ENCODE results near the gene OCA2.
"Not testable (repeated sequence)": the region's sequence is repeated elsewhere in the genome, so short reads cannot be mapped to it uniquely, and the experiment has no call there.

The OCA2 gene

GRCh38 chr15:27770086-27770607 is 329.0 kb downstream of the OCA2 start:
- DNase-seq (ENCODE audit: low spot score) = no peak

DNA sequence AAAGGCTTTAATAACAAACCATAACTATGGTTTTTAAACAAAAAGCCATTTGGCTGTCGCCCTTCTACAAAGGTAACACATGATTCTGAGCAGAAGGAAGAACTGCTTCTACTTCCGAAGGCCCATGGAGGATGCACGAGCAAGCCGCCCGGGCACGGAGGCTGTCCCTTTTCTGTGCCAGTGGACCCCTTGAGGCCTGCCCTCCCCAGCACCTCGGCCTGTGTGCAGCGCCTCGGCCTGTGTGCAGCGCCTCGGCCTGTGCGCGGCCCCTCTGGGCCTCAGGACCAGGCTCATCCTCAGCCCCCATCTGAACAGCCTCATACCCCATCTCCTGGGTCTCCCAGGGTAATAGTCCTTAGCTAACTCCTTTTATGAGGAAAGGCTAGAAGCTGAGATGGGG is 329.5 kb downstream of the OCA2 start:
- no peak for DNase-seq (ENCODE audit: low spot score)

- no peak for DNase-seq (ENCODE audit: low spot score)
These were observed 330.2 kb downstream of the OCA2 start for GRCh38 chr15:27768732-27769475.

GRCh38 chr15:27767918-27768640 is 331.0 kb downstream of the OCA2 start:
- DNase-seq (ENCODE audit: low spot score) = no peak

DNA sequence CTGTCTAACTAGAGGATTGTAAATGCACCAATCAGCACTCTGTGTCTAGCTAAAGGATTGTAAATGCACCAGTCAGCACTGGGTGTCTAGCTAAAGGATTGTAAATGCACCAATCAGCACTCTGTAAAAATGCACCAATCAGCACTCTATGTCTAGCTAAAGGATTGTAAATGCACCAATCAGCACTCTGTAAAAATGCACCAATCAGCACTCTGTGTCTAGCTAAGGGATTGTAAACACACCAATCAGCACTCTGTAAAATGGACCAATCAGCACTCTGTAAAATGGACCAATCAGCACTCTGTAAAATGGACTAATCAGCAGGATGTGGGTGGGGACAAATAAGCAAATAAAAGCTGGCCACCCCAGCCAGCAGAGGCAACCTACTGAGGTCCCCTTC is 331.7 kb downstream of the OCA2 start:
- DNase-seq (ENCODE audit: low spot score) = not testable (repeated sequence)

- DNase-seq (ENCODE audit: low spot score) = no peak
These were observed 334.8 kb downstream of the OCA2 start for GRCh38 chr15:27764339-27764738.

DNA sequence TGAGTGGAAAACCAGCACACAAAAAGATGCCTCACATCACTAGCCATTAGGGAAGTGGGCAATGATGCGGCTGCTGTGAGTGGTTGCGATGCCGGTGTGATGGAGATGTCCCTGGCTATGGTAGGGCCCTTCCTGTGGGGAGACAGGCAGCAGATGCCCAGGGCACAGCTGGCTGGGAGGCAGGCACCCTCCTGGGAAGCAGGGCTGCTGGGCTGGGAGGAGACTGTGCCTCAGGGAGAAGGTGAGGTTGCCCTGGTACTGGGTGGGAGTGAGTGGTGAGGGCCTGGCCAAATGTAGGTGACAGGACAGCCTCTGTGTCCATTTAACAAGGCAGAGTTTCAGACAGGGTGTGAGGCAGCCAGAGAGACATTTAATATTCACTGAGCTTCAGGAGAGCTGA is 335.6 kb downstream of the OCA2 start:
- DNase-seq (ENCODE audit: low spot score) = no peak

GRCh38 chr15:27762471-27762870 is 336.6 kb downstream of the OCA2 start:
- DNase-seq (ENCODE audit: low spot score) = no peak

DNA sequence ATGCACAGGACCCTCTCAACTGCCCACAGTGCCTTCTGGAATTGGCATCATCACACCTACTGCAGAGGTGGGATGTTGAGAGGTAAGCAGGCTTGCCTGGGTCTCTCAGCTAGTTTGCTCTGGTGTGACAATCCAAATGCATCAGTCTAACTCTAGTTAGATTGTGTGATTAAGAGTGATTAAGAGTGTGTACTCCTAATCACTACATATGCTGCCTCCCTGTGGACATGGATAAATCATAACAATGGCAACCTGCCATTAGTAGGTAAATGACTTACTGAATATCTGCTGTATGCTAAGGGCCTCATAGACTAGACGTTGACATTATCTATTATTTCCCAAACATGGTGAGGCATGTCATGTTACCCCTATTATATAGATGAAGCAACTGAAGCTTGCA is 342.1 kb downstream of the OCA2 start:
- DNase-seq (ENCODE audit: low spot score) = no peak

GRCh38 chr15:27752691-27753090 is 346.4 kb downstream of the OCA2 start:
- no peak for DNase-seq (ENCODE audit: low spot score)

GRCh38 chr15:27747997-27748396 is 351.1 kb downstream of the OCA2 start:
- no peak for DNase-seq (ENCODE audit: low spot score)

DNA sequence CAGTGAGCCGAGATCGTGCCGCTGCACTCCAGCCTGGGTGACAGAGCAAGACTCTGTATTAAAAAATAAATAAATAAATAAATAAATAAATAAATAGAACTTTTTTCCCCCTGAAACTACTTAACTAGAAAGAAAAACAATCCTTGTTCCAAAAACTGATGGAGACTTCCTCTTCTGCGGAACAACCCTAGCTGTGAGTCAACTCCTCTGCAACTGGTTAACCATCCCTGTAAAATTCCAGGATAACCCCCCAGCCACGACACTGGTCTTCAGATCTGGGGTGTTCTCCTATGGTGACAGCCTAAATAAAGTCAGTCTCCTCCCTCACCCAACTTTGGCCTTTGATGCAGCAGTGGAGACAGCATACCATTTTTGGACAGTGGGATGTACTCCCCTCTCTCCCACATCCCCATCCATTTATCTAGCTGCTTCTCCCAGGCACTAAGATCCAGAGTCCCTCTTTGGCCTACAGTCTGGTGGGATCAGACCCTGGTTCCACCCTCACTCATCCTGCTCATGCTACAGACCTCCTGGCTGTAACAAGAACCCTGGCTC is 352.6 kb downstream of the OCA2 start:
- no peak for DNase-seq (ENCODE audit: low spot score)

GRCh38 chr15:27744641-27745040 is 354.5 kb downstream of the OCA2 start:
- no peak for DNase-seq (ENCODE audit: low spot score)

DNA sequence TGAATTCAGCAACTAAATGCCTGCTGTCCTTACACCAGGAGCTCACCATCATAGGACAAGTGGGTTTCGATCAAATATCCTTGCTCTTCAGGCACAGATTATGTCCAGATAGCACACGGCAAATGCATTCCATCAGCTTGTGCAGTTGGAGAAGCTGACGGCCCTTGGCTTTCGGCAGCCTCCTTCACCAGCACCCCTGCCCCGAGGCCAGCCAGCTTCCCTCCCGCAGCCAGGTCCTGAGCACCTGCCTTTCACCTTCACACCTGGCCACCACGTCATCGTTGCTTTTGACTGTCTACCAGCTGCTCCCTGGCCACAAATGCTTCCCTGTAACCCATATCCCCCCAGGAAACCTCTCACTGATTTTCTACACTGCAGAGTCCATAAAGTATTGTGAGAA is 355.5 kb downstream of the OCA2 start:
- no peak for DNase-seq (ENCODE audit: low spot score)

- no peak for DNase-seq (ENCODE audit: low spot score)
These were observed 356.2 kb downstream of the OCA2 start for GRCh38 chr15:27742751-27743477.

DNA sequence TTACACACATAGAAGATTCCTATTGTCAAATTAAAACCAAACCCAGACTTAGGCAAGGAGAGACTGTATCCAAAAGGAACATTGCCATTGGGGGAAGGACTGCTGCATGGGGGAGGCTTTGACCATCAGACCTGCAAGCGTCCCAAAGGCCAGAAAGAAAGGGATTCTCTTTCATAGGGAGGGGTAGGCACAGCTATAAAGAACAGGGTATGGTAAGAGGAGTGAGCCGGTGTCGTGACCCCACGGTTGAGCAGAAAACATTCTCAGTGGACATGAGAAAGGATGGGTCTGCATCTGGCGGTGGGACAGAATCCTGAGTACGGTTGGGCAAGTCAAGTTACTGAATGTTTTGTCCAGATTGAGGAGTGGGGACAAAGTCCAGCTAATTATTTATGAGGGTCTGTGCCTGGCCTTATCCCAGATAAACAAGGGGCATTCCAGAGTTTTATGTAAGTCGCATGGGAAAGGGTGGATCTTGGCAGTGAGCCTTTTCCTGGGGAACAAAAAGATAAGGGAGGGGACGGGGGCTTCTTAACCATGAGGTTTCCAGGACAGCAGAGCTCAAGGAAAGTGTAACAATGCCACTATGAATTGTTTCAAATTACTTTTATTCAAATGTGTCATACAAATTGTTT is 357.8 kb downstream of the OCA2 start:
- DNase-seq (ENCODE audit: low spot score) = no peak

DNA sequence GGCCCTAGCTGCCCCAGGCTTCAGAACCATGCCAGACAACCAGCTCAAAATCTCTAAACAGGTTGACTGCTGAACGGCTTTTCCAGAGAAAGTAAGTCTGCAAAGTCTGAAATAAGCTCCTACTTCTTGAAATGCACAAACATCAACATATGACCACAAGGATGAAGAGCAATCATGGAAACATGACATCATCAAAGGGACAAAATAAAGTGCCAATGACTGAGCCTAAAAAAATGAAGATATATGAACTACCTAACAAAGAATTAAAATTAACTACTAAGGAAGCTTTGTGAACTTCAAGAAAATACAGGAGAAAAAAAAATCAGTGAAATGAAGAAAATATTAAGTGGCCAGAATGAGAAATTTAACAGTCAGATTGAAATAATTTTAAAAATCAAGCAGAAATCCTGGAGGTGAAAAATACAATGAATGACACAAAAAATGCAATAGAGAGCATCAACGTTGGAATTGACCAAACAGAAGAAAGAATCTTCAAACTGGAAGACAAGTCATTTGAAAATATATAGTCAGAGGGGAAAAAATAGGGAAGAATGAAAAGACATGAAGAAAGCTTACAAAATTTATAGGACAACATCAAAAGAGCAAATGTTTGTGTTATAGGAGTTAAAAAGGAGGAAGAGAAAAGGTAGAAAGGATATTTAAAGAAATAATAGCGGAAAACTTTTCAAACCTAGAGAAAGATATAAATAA is 364.2 kb downstream of the OCA2 start:
- no peak for DNase-seq (ENCODE audit: low spot score)

- no peak for DNase-seq (ENCODE audit: low spot score)
These were observed 367.3 kb downstream of the OCA2 start for GRCh38 chr15:27731776-27732175.

DNA sequence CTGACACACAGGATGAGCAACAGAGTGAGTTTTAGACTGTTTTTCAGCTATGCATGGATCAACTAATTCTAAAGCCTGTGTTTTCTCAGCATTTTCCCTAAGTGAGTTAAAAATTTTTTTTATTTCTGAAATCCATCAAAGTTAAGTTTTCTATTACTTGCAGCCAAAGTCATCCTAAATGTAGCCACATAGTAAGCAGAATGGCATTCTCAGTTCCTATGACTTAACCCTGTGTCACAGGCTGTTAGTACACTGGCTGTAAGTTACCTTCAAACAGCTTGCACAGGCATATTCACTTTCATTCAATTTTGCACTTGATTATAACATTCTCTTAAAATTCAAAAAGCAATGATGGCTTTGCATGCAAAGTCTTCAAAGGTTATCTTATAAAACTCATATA is 368.2 kb downstream of the OCA2 start:
- DNase-seq (ENCODE audit: low spot score) = no peak

- DNase-seq (ENCODE audit: low spot score) = no peak
These were observed 373.4 kb downstream of the OCA2 start for GRCh38 chr15:27725731-27726130.

DNA sequence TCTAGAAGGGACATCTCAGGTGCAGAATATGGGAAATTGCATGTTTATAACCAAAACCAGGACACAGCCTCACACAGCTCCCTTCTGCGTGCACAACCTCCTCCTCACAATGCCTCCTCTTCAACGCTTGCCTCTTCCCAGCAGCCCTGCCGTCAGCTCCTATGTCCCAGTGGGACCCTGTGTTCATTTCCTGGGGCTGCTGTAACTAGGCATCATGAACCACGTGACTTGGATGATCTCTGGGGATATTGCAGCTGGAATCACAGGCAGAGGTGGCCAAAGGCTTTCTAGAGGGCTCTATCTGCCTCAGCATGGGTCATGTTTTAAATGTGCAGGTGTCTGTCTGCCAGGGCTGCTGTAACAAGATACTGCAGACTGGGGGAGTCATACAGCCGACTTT is 375.3 kb downstream of the OCA2 start:
- DNase-seq (ENCODE audit: low spot score) = no peak

Measured in activated CD4-positive, alpha-beta T cell treated with anti-CD3 and anti-CD28 coated beads, Interleukin-2, Interleukin-4, amounts not matched to agents 100 ng/mL and 50 ng/mL, durations not matched to agents 16 hours and 8 hours (primary cell).